Tibial nerve (tissue), 4 donors: ENCODE measurements around the gene PARD6A. TPM values are rescaled to one million over a fixed set of nuclear protein-coding genes. Genes with fewer than 3 reads are reported as not detected.
A peak's percentile ranks its signal among the peaks of the same experiment; 100 is the strongest.

Experiments used
- DNase-seq, 2 donors: peaks; one replicate each; pipeline ENCODE4 v3.0.0-alpha.2; 2019; ENCODE audit warnings: low spot score in 2 of 2
- H3K27ac ChIP-seq, 4 donors: fragments of 200-600 bp; sonication (generic) in 3 of 4; one replicate each; pipeline ENCODE4 v1.5.1; 2017 to 2019; ENCODE audit warnings: mild to moderate bottlenecking in 1 of 4
- H3K27me3 ChIP-seq, 2 donors: fragments of 200-600 bp; sonication (generic) in 1 of 2; one replicate each; pipeline versions ENCODE4 v1.5.1 to v1.6.0; 2017 to 2019
- H3K36me3 ChIP-seq, 3 donors: fragments of 200-600 bp; sonication (generic); one replicate each; pipeline ENCODE4 v1.5.1; 2018 to 2019
- H3K4me1 ChIP-seq, 4 donors: fragments of 200-600 bp; sonication (generic) in 3 of 4; one replicate each; pipeline ENCODE4 v1.5.1; 2017 to 2019
- H3K4me3 ChIP-seq, 4 donors: fragments of 200-600 bp; sonication (generic) in 3 of 4; one replicate each; pipeline ENCODE4 v1.5.1; 2017 to 2019; ENCODE audit warnings: mild to moderate bottlenecking in 1 of 4, moderate library complexity in 1 of 4
- H3K9me3 ChIP-seq, 4 donors: fragments of 200-600 bp; sonication (generic) in 3 of 4; one replicate each; pipeline ENCODE4 v1.5.1; 2017 to 2019
- CTCF ChIP-seq, 5 experiments: fragments of 200-600 bp in 3 of 5; fragments of 450-650 bp in 2 of 5; sonication (generic) in 3 of 5; IDR thresholded peaks; one replicate each; pipeline ENCODE4 v1.5.1; 2016 to 2019; ENCODE audit warnings: antibody characterized with exemption in 5 of 5, mild to moderate bottlenecking in 3 of 5, moderate library complexity in 2 of 5
- EP300 ChIP-seq, 2 donors: sonication (generic); formaldehyde crosslinking; IDR thresholded peaks; one replicate each; pipeline ENCODE4 v1.6.1; 2017; ENCODE audit warnings: antibody characterized with exemption in 2 of 2, mild to moderate bottlenecking in 1 of 2
- POLR2A ChIP-seq, 2 donors: fragments of 450-650 bp; IDR thresholded peaks; one replicate each; pipeline ENCODE4 v1.6.1; 2017; ENCODE audit warnings: antibody characterized with exemption in 2 of 2, mild to moderate bottlenecking in 2 of 2, moderate library complexity in 2 of 2
- WGBS, 2 donors: methylation state at CpG; one replicate each; pipeline ENCODE4 v1.1.5; 2018; 5-methylcytosine and 5-hydroxymethylcytosine counted together
- total RNA-seq, 4 donors: library from RNA; depleted of rRNA; stranded (reverse); fragments of >200 nt; gene quantifications; one replicate each; pipeline ENCODE4 v1.1.0, GENCODE V29; 2016

PARD6A gene
- total RNA-seq, 4 donors from 2014 or later, result 3.7 to 16.2 (median 9.9) TPM

DNA sequence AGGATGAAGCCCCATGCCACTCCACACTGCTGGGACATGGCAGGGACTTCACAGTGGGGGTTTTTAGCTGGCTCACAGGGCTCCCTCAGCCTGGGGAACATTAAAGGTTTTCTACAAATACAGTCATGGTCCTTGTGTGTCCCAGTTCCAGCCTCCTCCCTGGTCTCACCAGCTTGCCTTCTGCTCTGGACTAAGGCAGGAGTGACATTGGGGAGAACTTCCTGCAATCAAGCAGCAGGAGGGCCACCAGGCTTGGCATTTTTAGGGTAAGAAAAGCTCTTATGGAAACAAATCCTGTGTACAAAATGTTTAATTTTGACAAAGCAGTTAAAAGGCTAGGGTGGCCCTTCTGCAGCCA, 1.9 kb downstream of the PARD6A start:
- Histone ChIP-seq H3K4me3 (no peak overlapping the region), H3K9me3 (no peaks in the 10 kb centered on the region), H3K27me3 (no peaks in the 10 kb centered on the region), H3K36me3 (peaks cover 0 to 40% (median 0%) of the 10 kb centered on the region in 3 donors), H3K4me1 (peaks cover 0 to 56% (median 35%) of the 10 kb centered on the region in 4 donors), H3K27ac (peak overlapping the region in 1 of 4 donors; percentile 100)
- no peak for DNase-seq
- no peak for TF ChIP-seq EP300 (IDR thresholded peaks at IDR 0.05)
- TF ChIP-seq CTCF (IDR thresholded peaks at IDR 0.05), result no peak
- no peak for TF ChIP-seq POLR2A (IDR thresholded peaks at IDR 0.05)

- Histone ChIP-seq H3K27me3 (no peaks in the 10 kb centered on the region), H3K27ac (peak overlapping the region in 1 of 4 donors; percentile 100), H3K4me3 (no peak overlapping the region), H3K4me1 (peaks cover 0 to 61% (median 41%) of the 10 kb centered on the region in 4 donors), H3K9me3 (no peaks in the 10 kb centered on the region), H3K36me3 (peaks cover 0 to 33% (median 0%) of the 10 kb centered on the region in 3 donors)
- 82 to 83% methylated on average over 9 to 19 of the region's 25 CpGs for WGBS, 2 donors
- DNase-seq, result no peak
- TF ChIP-seq EP300 (IDR thresholded peaks at IDR 0.05), result no peak
- TF ChIP-seq POLR2A (IDR thresholded peaks at IDR 0.05), result no peak
- TF ChIP-seq CTCF (IDR thresholded peaks at IDR 0.05), result no peak
Measured at GRCh38 chr16:67663151-67663876, 2.6 kb downstream of the PARD6A start.

DNA sequence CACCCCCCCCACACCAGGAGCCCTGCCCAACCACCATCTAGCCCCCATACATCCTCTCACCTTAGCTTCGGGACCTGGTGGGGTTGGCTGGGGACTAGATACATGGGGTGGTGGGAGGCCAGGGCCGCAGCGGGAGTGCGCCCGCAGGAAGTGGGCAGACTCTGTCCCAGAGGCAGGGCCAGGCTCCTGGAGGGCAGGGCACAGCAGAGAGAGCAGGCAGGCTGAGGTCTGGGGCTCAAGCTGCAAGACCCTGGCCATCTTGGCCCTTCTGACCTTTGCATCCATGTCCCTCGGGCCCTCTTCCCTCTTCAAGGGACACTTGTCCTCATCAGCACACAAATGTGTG, 3.1 kb downstream of the PARD6A start:
- Histone ChIP-seq H3K36me3 (peaks cover 0 to 32% (median 0%) of the 10 kb centered on the region in 3 donors), H3K4me1 (peaks cover 0 to 57% (median 39%) of the 10 kb centered on the region in 4 donors), H3K9me3 (no peaks in the 10 kb centered on the region), H3K27ac (peak overlapping the region in 1 of 4 donors; percentile 100), H3K4me3 (no peak overlapping the region), H3K27me3 (no peaks in the 10 kb centered on the region)
- TF ChIP-seq POLR2A (IDR thresholded peaks at IDR 0.05) (no peak), CTCF (IDR thresholded peaks at IDR 0.05) (no peak)
- DNase-seq, result no peak
- WGBS, 2 donors, result 85 to 87% methylated on average over 6 of the region's 6 CpGs

- Histone ChIP-seq H3K4me3 (no peak overlapping the region), H3K4me1 (peaks cover 0 to 53% (median 35%) of the 10 kb centered on the region in 4 donors), H3K27ac (peak overlapping the region in 1 of 4 donors; percentile 100), H3K9me3 (no peaks in the 10 kb centered on the region), H3K36me3 (peaks cover 0 to 32% (median 0%) of the 10 kb centered on the region in 3 donors), H3K27me3 (no peaks in the 10 kb centered on the region)
- WGBS, 2 donors, result 67 to 71% methylated on average over 4 of the region's 4 CpGs
- TF ChIP-seq POLR2A (IDR thresholded peaks at IDR 0.05) (no peak), CTCF (IDR thresholded peaks at IDR 0.05) (no peak), EP300 (IDR thresholded peaks at IDR 0.05) (no peak)
- DNase-seq, result no peak
Measured at GRCh38 chr16:67664258-67664657, 3.5 kb downstream of the PARD6A start.

DNA sequence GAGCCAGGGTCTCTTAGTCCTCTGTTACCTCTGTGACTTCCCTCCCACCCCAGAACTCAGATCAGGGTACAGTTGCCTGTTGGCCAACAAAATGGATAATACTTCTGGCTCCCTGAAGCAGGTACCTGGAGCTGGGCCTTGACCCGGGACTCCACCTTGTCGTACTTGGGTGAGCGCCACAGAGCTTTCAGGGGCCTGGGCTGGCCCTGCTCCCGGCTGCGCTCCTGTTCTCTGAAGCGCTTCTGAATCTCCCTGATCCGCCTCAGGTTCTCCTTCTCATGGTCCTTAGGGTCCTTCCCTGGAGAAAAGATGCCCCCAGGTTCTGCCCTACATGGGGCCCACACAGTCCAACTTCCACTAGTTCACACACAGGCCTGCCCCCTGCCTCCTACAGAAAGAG, 4.1 kb downstream of the PARD6A start:
- Histone ChIP-seq H3K9me3 (no peaks in the 10 kb centered on the region), H3K4me1 (peaks cover 0 to 48% (median 32%) of the 10 kb centered on the region in 4 donors), H3K27ac (peak overlapping the region in 1 of 4 donors; percentile 100), H3K36me3 (peaks cover 0 to 32% (median 0%) of the 10 kb centered on the region in 3 donors), H3K4me3 (no peak overlapping the region), H3K27me3 (no peaks in the 10 kb centered on the region)
- WGBS, 2 donors, result 88 to 97% methylated on average over 7 of the region's 7 CpGs
- TF ChIP-seq EP300 (IDR thresholded peaks at IDR 0.05) (no peak), CTCF (IDR thresholded peaks at IDR 0.05) (no peak), POLR2A (IDR thresholded peaks at IDR 0.05) (no peak)
- no peak for DNase-seq
